H1 (cell line): Measurements from ENCODE around the gene OSBPL9. TPM values are rescaled to one million over a fixed set of nuclear protein-coding genes. Genes with fewer than 3 reads are reported as not detected.

Source experiments
- CTCF ChIA-PET: fragments of 300-600 bp; sonication (Branson Sonifier 250); formaldehyde crosslinking; loops from one replicate; lab custom pipeline; 2021; ENCODE audit not compliant: partially characterized antibody; lab: Charles Lee
- POLR2A ChIA-PET: fragments of 300-600 bp; sonication (Branson Sonifier 250); formaldehyde crosslinking; loops from one replicate; lab custom pipeline; 2021; ENCODE audit warnings: inconsistent platforms; ENCODE audit not compliant: partially characterized antibody; lab: Charles Lee
- DNase-seq, 2 experiments: peaks; one replicate each; pipeline versions ENCODE4 v3.0.0 to v3.0.0-alpha.2; 2010 to 2022; ENCODE audit warnings: low spot score in 2 of 2, low read depth in 1 of 2, mixed read lengths in 1 of 2
- FAIRE-seq: peaks from 2 replicates; lab custom pipeline; 2011; peaks lifted over from hg19 to GRCh38; lab: Jason Lieb, UNC
- H2AFZ ChIP-seq: 2 replicates; pipeline ENCODE4 v1.8.1; 2012; ENCODE audit warnings: low read length, inconsistent platforms
- H2AK5ac ChIP-seq: 2 replicates; pipeline ENCODE4 v1.6.1; 2013; ENCODE audit warnings: low read depth, low read length
- H2BK120ac ChIP-seq: replicated peaks from 2 replicates; pipeline ENCODE3; 2013; ENCODE audit warnings: low read depth, low read length, inconsistent platforms
- H2BK12ac ChIP-seq: 2 replicates; pipeline ENCODE4 v1.6.1; 2013; ENCODE audit warnings: low read depth, low read length
- H2BK15ac ChIP-seq: 2 replicates; pipeline ENCODE4 v1.6.1; 2013; ENCODE audit warnings: low read length
- H2BK20ac ChIP-seq: 2 replicates; pipeline ENCODE4 v1.6.1; 2013; ENCODE audit warnings: low read length
- H2BK5ac ChIP-seq: 2 replicates; pipeline ENCODE4 v1.6.1; 2013; ENCODE audit warnings: low read depth, low read length
- H3K14ac ChIP-seq: 2 replicates; pipeline ENCODE4 v1.6.1; 2013; ENCODE audit warnings: inconsistent platforms; ENCODE audit not compliant: insufficient read length
- H3K18ac ChIP-seq: 2 replicates; pipeline ENCODE4 v1.6.1; 2013; ENCODE audit warnings: low read length; ENCODE audit errors: extremely low read depth
- H3K23ac ChIP-seq: 2 replicates; pipeline ENCODE4 v1.6.1; 2013; ENCODE audit warnings: inconsistent platforms; ENCODE audit not compliant: insufficient read length
- H3K23me2 ChIP-seq: 2 replicates; pipeline ENCODE4 v1.6.1; 2013; ENCODE audit warnings: low read depth, low read length
- H3K27ac ChIP-seq: 2 replicates; pipeline ENCODE4 v1.6.1; 2011; ENCODE audit warnings: low read depth, low read length, inconsistent platforms
- H3K27me3 ChIP-seq, 4 experiments: replicated peaks in 1 of 4; 1 replicate in 1 of 4; 2 replicates in 3 of 4; pipeline versions ENCODE4 v1.6.1 to v1.8.1; 2011 to 2013; ENCODE audit warnings: low read length in 3 of 4, mild to moderate bottlenecking in 3 of 4, inconsistent platforms in 2 of 4, mixed read lengths in 2 of 4, moderate library complexity in 1 of 4; ENCODE audit not compliant: control insufficient read depth in 3 of 4, insufficient read depth in 3 of 4; ENCODE audit errors: extremely low read depth in 1 of 4
- H3K36me3 ChIP-seq, 4 experiments: 2 replicates each; pipeline versions ENCODE4 v1.6.1 to v1.8.1; 2011 to 2013; ENCODE audit warnings: mild to moderate bottlenecking in 4 of 4, low read length in 3 of 4, moderate library complexity in 2 of 4, control low read depth in 1 of 4, inconsistent platforms in 1 of 4; ENCODE audit not compliant: insufficient read depth in 4 of 4, control insufficient read depth in 2 of 4
- H3K4ac ChIP-seq: replicated peaks from 2 replicates; pipeline ENCODE3; 2013; ENCODE audit warnings: low read length, low read depth, mixed read lengths, inconsistent platforms; ENCODE audit not compliant: insufficient read length
- H3K4me1 ChIP-seq, 4 experiments: replicated peaks in 1 of 4; 1 replicate in 1 of 4; 2 replicates in 3 of 4; pipeline versions ENCODE4 v1.6.1 to v1.8.1; 2011 to 2013; ENCODE audit warnings: low read length in 3 of 4, inconsistent platforms in 2 of 4, mixed read lengths in 1 of 4; ENCODE audit not compliant: insufficient read depth in 4 of 4, control insufficient read depth in 3 of 4
- H3K4me2 ChIP-seq, 2 experiments: 2 replicates each; pipeline versions ENCODE4 v1.6.1 to v1.8.1; 2011 to 2013; ENCODE audit warnings: low read depth in 2 of 2, low read length in 2 of 2, control low read depth in 1 of 2, inconsistent platforms in 1 of 2, mild to moderate bottlenecking in 1 of 2; ENCODE audit not compliant: insufficient read depth in 1 of 2
- H3K4me3 ChIP-seq, 4 experiments: fragments of 200-600, 300-600 bp in 1 of 4; sonication (generic), shearing (Covaris generic), sonication (Bioruptor Twin) in 1 of 4; 2 replicates each; pipeline versions ENCODE4 v1.5.1 to v1.8.1; 2011 to 2016; ENCODE audit warnings: low read length in 4 of 4, low read depth in 3 of 4, control low read depth in 2 of 4, inconsistent platforms in 2 of 4, mild to moderate bottlenecking in 2 of 4, mixed read lengths in 1 of 4, moderate library complexity in 1 of 4; ENCODE audit not compliant: insufficient read depth in 2 of 4; ENCODE audit errors: extremely low read depth in 1 of 4
- H3K56ac ChIP-seq: replicated peaks from 2 replicates; pipeline ENCODE3; 2013; ENCODE audit warnings: low read depth, mild to moderate bottlenecking, mixed read lengths, low read length, inconsistent platforms; ENCODE audit not compliant: insufficient read length
- H3K79me1 ChIP-seq: 2 replicates; pipeline ENCODE4 v1.6.1; 2013; ENCODE audit warnings: low read depth, low read length, control low read depth
- H3K79me2 ChIP-seq, 2 experiments: 2 replicates each; pipeline versions ENCODE4 v1.6.1 to v1.8.1; 2012 to 2013; ENCODE audit warnings: low read length in 2 of 2, mild to moderate bottlenecking in 2 of 2, inconsistent platforms in 1 of 2; ENCODE audit not compliant: insufficient read depth in 2 of 2, control insufficient read depth in 1 of 2
- H3K9ac ChIP-seq, 4 experiments: replicated peaks in 1 of 4; 1 replicate in 1 of 4; 2 replicates in 3 of 4; pipeline versions ENCODE4 v1.6.1 to v1.8.1; 2011 to 2013; ENCODE audit warnings: low read depth in 3 of 4, low read length in 3 of 4, control low read depth in 2 of 4, mild to moderate bottlenecking in 2 of 4, moderate library complexity in 2 of 4, inconsistent platforms in 1 of 4; ENCODE audit errors: extremely low read depth in 1 of 4
- H3K9me3 ChIP-seq, 2 experiments: 2 replicates each; pipeline versions ENCODE4 v1.6.1 to v1.8.1; 2012 to 2013; ENCODE audit warnings: mild to moderate bottlenecking in 2 of 2, moderate library complexity in 2 of 2, control low read depth in 1 of 2, inconsistent platforms in 1 of 2, low read depth in 1 of 2, low read length in 1 of 2, mixed read lengths in 1 of 2; ENCODE audit not compliant: insufficient read depth in 2 of 2
- H4K20me1 ChIP-seq, 2 experiments: replicated peaks in 1 of 2; 2 replicates each; pipeline versions ENCODE3 to v1.8.1; 2011 to 2013; ENCODE audit warnings: inconsistent platforms in 2 of 2, low read length in 2 of 2, mild to moderate bottlenecking in 1 of 2; ENCODE audit not compliant: insufficient read depth in 2 of 2, control insufficient read depth in 1 of 2
- H4K5ac ChIP-seq: 2 replicates; pipeline ENCODE4 v1.6.1; 2013; ENCODE audit warnings: low read length, low read depth, mixed read lengths, inconsistent platforms; ENCODE audit not compliant: insufficient read length
- H4K8ac ChIP-seq: 2 replicates; pipeline ENCODE4 v1.8.0; 2013; ENCODE audit warnings: mild to moderate bottlenecking, moderate library complexity, low read length, inconsistent platforms; ENCODE audit not compliant: insufficient read depth; ENCODE audit errors: extremely low read depth
- H4K91ac ChIP-seq: replicated peaks from 2 replicates; pipeline ENCODE3; 2013; ENCODE audit warnings: low read length, mixed read lengths, inconsistent platforms; ENCODE audit not compliant: insufficient read length
- EZH2 ChIP-seq: fragments of 200-600 bp; sonication (generic); IDR thresholded peaks from 2 replicates; pipeline ENCODE4 v1.7.1; 2012; ENCODE audit warnings: low read depth, mild to moderate bottlenecking, moderate library complexity, low read length, inconsistent platforms; ENCODE audit not compliant: severe bottlenecking
- JUND ChIP-seq: IDR thresholded peaks from 2 replicates; pipeline ENCODE4 v1.6.1; 2011; ENCODE audit warnings: mild to moderate bottlenecking, improper control_type of control experiment, low read length
- WGBS, 2 experiments: shearing (Covaris generic) in 1 of 2; methylation state at CpG; one replicate each; pipeline versions ENCODE4 v1.1.6 to v1.1.7; 2013 to 2015; ENCODE audit warnings: low lambda C conversion rate in 2 of 2, mixed read lengths in 2 of 2, inconsistent platforms in 1 of 2, low coverage in 1 of 2, missing lambda C conversion rate in 1 of 2; ENCODE audit not compliant: insufficient replicate concordance in 2 of 2, insufficient coverage in 1 of 2, insufficient read length in 1 of 2; ENCODE audit errors: extremely low coverage in 1 of 2, missing lambda C conversion rate in 1 of 2; 5-methylcytosine and 5-hydroxymethylcytosine counted together
- polyA plus RNA-seq, 7 experiments: library from polyadenylated mRNA; depleted of rRNA in 3 of 7; stranded (reverse) in 5 of 7; unstranded in 2 of 7; fragments of >200 nt in 5 of 7; fragments of 200-250 nt in 2 of 7; gene quantifications; 1 replicate in 5 of 7; 2 replicates in 1 of 7; 4 replicates in 1 of 7; pipeline versions ENCODE4 v1.2.1 to v1.2.3, GENCODE V29; 2011 to 2013; ENCODE audit warnings: missing spikeins in 2 of 7, mixed read lengths in 2 of 7
- total RNA-seq: library from RNA; stranded (reverse); fragmentation: NEBNext Ultra II Directional; extraction: Animal tissue kit (Norgen Biotek cat#: 25700); gene quantifications from 2 replicates; pipeline ENCODE4 v1.2.1, GENCODE V29; 2021

OSBPL9 gene
- total and polyA plus RNA-seq, 2 of the 8 experiments (the other 6 are each of a cell fraction or from before 2014, with no cell fraction given), result 58.2 to 71.6 TPM

DNA sequence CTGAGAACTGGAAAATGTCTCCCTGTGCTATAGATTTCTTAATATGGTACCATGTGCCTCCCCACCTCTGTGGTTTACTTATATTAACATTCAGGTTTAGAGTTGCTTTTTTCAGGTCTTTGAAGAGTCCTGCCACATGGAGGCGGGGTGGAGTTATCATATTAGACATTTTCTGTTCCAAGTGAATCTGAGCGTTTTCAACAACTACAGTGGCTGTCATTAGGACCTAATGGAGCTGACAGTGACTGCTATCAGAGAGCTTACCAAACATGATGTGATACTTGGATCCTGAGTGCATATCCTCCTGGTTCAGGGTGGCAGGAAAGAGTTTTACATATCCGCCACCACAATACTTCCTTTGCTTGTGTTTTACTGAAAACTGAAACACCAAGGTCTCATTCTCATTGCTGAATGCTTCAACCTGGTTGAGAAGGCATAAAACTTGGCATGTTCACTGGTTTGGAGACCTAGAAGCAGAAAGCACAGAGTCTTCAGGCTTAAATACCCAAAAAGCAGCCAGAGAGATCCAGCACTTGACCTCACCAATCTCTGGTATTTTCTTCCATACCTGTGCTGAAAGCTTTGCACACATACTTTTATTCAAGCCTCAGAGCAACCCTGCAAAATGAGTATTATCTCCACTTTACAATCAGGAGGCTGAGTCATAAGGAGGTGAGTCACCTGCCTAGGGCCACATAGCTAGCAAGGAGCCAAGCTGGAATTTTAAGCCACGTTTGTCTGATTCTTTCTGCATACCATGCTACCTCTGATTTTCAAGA lies 47.4 kb upstream of the OSBPL9 start:
- TF ChIP-seq JUND, result peak; percentile 81; the same call in 1 of the 2 replicates
- TF ChIP-seq EZH2, result no peak
- TF ChIP-seq, all 59 proteins: peak for 1
- no peak overlapping the region for H2BK12ac ChIP-seq
- H3K23me2 ChIP-seq, result no peaks in the 10 kb centered on the region
- H3K79me1 ChIP-seq, result no peaks in the 10 kb centered on the region; the same call in 1 of the 2 replicates
- no peak overlapping the region for H3K27ac ChIP-seq
- no peak overlapping the region for H2BK20ac ChIP-seq
- no peak for FAIRE-seq
- DNase-seq, result peak in 1 of 2 experiments; percentile 44
- no peaks in the 10 kb centered on the region for H3K27me3 ChIP-seq
- H3K4me3 ChIP-seq, result no peak overlapping the region
- H3K4me2 ChIP-seq, result no peak overlapping the region
- H3K14ac ChIP-seq, result no peak overlapping the region
- H4K5ac ChIP-seq, result no peak overlapping the region
- WGBS, 2 experiments, result 75% methylated on average over 4 of the region's 4 CpGs; no CpG with 5 or more reads in 1 of the 2 experiments
- H3K9me3 ChIP-seq, result no peaks in the 10 kb centered on the region
- peaks cover 0 to 8% (median 4%) of the 10 kb centered on the region in 4 experiments; a peak in 5 of 7 replicates for H3K4me1 ChIP-seq
- H2AFZ ChIP-seq, result peak overlapping the region; percentile 78
- no peak overlapping the region for H3K56ac ChIP-seq
- H2BK15ac ChIP-seq, result no peak overlapping the region
- H3K4ac ChIP-seq, result no peak overlapping the region
- no peaks in the 10 kb centered on the region for H4K20me1 ChIP-seq
- no peak overlapping the region for H2BK120ac ChIP-seq
- POLR2A ChIA-PET, result no interaction called here
- H2AK5ac ChIP-seq, result no peak overlapping the region
- H3K18ac ChIP-seq, result no peak overlapping the region
- H3K9ac ChIP-seq, result no peak overlapping the region
- H3K79me2 ChIP-seq, result no peaks in the 10 kb centered on the region
- no peak overlapping the region for H2BK5ac ChIP-seq
- H4K91ac ChIP-seq, result no peak overlapping the region
- no peaks in the 10 kb centered on the region for H3K36me3 ChIP-seq
- no peak overlapping the region for H4K8ac ChIP-seq
- CTCF ChIA-PET, result no interaction called here
- no peak overlapping the region for H3K23ac ChIP-seq
